GM23248 (cell line): ENCODE measurements around the gene VWA7.
"Not testable (repeated sequence)": the region's sequence is repeated elsewhere in the genome, so short reads cannot be mapped to it uniquely, and the experiment has no call there.

Experiments used
- EZH2 ChIP-seq: fragments of 200-600 bp; sonication (generic); IDR thresholded peaks from 2 replicates; pipeline ENCODE4 v1.6.1; 2018; ENCODE audit warnings: antibody characterized with exemption, mild to moderate bottlenecking; ENCODE audit not compliant: insufficient read depth, poor library complexity, severe bottlenecking
- EZH2phosphoT487 ChIP-seq: fragments of 200-600 bp; sonication (generic); IDR thresholded peaks from 2 replicates; pipeline ENCODE4 v1.6.1; 2018; ENCODE audit warnings: antibody characterized with exemption, moderate library complexity, mild to moderate bottlenecking, low read depth; ENCODE audit not compliant: insufficient read depth

DNA sequence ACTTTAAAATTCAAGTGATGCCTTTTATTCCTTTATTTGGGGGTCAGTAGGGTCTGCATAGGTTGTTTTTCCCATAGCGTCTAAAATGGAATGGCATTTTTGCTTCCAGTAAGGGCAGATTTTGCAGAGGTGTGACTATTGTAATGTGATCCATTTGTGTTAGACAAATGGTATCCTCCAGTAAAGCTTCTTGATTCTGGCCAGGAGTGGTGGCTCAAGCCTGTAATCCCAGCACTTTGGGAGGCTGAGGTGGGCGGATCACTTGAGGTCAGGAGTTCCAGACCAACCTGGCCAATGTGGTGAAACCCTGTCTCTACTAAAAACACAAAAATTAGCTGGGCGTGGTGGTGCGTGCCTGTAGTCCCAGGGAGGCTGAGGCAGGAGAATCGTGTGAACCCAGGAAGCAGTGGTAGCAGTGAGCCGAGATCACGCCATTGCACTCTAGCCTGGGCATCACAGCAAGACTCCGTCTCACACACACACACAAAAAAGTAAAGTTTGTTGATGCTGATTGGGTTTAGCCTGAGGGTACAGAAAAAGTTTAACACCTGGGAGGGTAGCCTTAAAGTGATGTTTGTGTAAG lies 40.9 kb upstream of the VWA7 start:
- TF ChIP-seq EZH2phosphoT487, EZH2: not testable (repeated sequence)
